HG02981 (cell line): ENCODE measurements around the gene TCIRG1.

Experiments
- ATAC-seq: cut with Tn5 transposase; IDR thresholded peaks from one replicate; pipeline ENCODE4 v1.9.1; 2021; ENCODE audit warnings: mild to moderate bottlenecking, moderate library complexity; ENCODE audit not compliant: unreplicated experiment

The TCIRG1 gene

GRCh38 chr11:68051191-68052136, 12.6 kb downstream of the TCIRG1 start:
- no peak for ATAC-seq

GRCh38 chr11:68052137-68052873, 13.5 kb downstream of the TCIRG1 start:
- no peak for ATAC-seq

- no peak for ATAC-seq
Observed at GRCh38 chr11:68053117-68053516, 14.3 kb downstream of the TCIRG1 start.

- ATAC-seq: no peak
Observed at GRCh38 chr11:68053981-68054812, 15.4 kb downstream of the TCIRG1 start.

GRCh38 chr11:68056317-68057285, 17.8 kb downstream of the TCIRG1 start:
- ATAC-seq: no peak

GRCh38 chr11:68057807-68058206, 19.0 kb downstream of the TCIRG1 start:
- ATAC-seq: no peak

GRCh38 chr11:68061508-68061907, 22.7 kb downstream of the TCIRG1 start:
- ATAC-seq: no peak

GRCh38 chr11:68064926-68065325, 26.1 kb downstream of the TCIRG1 start:
- ATAC-seq: no peak

- no peak for ATAC-seq
Observed at GRCh38 chr11:68065841-68066240, 27.0 kb downstream of the TCIRG1 start.

- ATAC-seq: no peak
Observed at GRCh38 chr11:68066742-68067141, 27.9 kb downstream of the TCIRG1 start.

GRCh38 chr11:68067991-68068390, 29.2 kb downstream of the TCIRG1 start:
- no peak for ATAC-seq

GRCh38 chr11:68071281-68072048, 32.6 kb downstream of the TCIRG1 start:
- ATAC-seq: no peak

GRCh38 chr11:68074584-68075352, 35.9 kb downstream of the TCIRG1 start:
- no peak for ATAC-seq

- ATAC-seq: no peak
Observed at GRCh38 chr11:68076371-68077042, 37.7 kb downstream of the TCIRG1 start.

- no peak for ATAC-seq
Observed at GRCh38 chr11:68077617-68078582, 39.1 kb downstream of the TCIRG1 start.

- no peak for ATAC-seq
Observed at GRCh38 chr11:68080860-68081259, 42.0 kb downstream of the TCIRG1 start.

GRCh38 chr11:68081691-68082090, 42.9 kb downstream of the TCIRG1 start:
- ATAC-seq: no peak
